Measurements from ENCODE around the gene CLSTN2.

GRCh38 chr3:140394488-140395133 is 459.6 kb downstream of the CLSTN2 start:
- no peak for TF ChIP-seq POLR2A (IDR thresholded peaks at IDR 0.05)
- TF ChIP-seq, protein P1, sequence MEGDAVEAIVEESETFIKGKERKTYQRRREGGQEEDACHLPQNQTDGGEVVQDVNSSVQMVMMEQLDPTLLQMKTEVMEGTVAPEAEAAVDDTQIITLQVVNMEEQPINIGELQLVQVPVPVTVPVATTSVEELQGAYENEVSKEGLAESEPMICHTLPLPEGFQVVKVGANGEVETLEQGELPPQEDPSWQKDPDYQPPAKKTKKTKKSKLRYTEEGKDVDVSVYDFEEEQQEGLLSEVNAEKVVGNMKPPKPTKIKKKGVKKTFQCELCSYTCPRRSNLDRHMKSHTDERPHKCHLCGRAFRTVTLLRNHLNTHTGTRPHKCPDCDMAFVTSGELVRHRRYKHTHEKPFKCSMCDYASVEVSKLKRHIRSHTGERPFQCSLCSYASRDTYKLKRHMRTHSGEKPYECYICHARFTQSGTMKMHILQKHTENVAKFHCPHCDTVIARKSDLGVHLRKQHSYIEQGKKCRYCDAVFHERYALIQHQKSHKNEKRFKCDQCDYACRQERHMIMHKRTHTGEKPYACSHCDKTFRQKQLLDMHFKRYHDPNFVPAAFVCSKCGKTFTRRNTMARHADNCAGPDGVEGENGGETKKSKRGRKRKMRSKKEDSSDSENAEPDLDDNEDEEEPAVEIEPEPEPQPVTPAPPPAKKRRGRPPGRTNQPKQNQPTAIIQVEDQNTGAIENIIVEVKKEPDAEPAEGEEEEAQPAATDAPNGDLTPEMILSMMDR (IDR thresholded peaks at IDR 0.05), result no peak

All from prostate gland (tissue), 2 donors.